ENCODE results near the gene EPHA2.
"Not testable (repeated sequence)": the region's sequence is repeated elsewhere in the genome, so short reads cannot be mapped to it uniquely, and the experiment has no call there.

DNA sequence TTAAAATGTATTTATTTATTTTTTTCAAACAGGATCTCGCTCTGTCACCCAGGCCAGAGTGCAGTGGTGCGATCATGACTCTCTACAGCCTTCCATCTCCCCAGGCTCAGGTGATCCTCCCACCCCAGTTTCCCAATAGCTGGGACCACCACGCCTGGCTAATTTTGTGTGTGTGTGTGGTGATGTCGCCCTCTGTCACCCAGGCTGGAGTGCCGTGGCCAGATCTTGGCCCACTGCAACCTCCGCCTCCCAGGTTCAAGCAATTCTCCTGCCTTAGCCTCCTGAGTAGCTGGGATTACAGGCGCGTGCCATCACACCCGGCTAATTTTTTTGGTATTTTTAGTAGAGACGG lies 12.3 kb upstream of the EPHA2 start:
- not testable (repeated sequence) for TF ChIP-seq CTCF, POLR2A (IDR thresholded peaks at IDR 0.05)
